PFSK-1 (cell line): ENCODE data around the gene FEM1B.

Experiments used
- FOXP2 ChIP-seq: optimal IDR thresholded peaks from 2 replicates; pipeline ENCODE3; 2011; ENCODE audit warnings: borderline replicate concordance, control low read depth, inconsistent platforms; ENCODE audit not compliant: insufficient read depth; ENCODE audit errors: extremely low read length, extremely low read depth
- POLR2AphosphoS5 ChIP-seq: IDR thresholded peaks from 2 replicates; pipeline ENCODE4 v1.6.1; 2012; ENCODE audit warnings: low read depth, mild to moderate bottlenecking, control low read depth, low read length, moderate library complexity
- SIN3A ChIP-seq: IDR thresholded peaks from 2 replicates; pipeline ENCODE4 v1.6.1; 2012; ENCODE audit warnings: mild to moderate bottlenecking, low read length, moderate library complexity, borderline replicate concordance; ENCODE audit not compliant: insufficient read depth
- TAF1 ChIP-seq: IDR thresholded peaks from 2 replicates; pipeline ENCODE4 v1.6.1; 2012; ENCODE audit warnings: low read length, control low read depth, borderline replicate concordance; ENCODE audit not compliant: insufficient read depth
- TF ChIP-seq, protein P1 (sequence below), 2 experiments: IDR thresholded peaks; 2 replicates each; pipeline versions ENCODE4 v1.6.1 to v1.8.0; 2011 to 2012; ENCODE audit warnings: low read depth in 2 of 2, low read length in 2 of 2, control low read depth in 1 of 2, inconsistent platforms in 1 of 2, mild to moderate bottlenecking in 1 of 2, moderate library complexity in 1 of 2; ENCODE audit not compliant: insufficient read depth in 1 of 2

FEM1B gene

DNA sequence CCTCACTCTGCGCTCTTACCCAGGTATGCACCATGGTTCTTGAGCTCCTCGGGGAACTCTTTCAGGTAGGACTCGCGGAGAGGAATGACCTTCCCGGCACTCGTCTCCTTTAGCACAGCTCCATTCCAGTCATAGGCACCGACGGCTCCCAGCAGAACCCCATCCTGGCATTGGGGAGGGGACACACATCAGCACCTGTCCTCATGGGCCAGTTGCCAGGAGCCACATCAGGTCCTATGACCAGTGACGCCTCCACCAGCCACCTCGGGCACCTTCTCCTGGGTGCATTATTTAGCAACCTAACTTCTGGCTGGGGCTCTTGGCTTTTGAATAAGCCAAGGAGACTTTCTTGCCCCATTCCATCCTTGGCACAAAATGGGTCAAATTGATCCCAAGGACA is 61.9 kb downstream of the FEM1B start:
- TF ChIP-seq SIN3A = no peak
- TF ChIP-seq TAF1 = no peak
- TF ChIP-seq, protein P1, sequence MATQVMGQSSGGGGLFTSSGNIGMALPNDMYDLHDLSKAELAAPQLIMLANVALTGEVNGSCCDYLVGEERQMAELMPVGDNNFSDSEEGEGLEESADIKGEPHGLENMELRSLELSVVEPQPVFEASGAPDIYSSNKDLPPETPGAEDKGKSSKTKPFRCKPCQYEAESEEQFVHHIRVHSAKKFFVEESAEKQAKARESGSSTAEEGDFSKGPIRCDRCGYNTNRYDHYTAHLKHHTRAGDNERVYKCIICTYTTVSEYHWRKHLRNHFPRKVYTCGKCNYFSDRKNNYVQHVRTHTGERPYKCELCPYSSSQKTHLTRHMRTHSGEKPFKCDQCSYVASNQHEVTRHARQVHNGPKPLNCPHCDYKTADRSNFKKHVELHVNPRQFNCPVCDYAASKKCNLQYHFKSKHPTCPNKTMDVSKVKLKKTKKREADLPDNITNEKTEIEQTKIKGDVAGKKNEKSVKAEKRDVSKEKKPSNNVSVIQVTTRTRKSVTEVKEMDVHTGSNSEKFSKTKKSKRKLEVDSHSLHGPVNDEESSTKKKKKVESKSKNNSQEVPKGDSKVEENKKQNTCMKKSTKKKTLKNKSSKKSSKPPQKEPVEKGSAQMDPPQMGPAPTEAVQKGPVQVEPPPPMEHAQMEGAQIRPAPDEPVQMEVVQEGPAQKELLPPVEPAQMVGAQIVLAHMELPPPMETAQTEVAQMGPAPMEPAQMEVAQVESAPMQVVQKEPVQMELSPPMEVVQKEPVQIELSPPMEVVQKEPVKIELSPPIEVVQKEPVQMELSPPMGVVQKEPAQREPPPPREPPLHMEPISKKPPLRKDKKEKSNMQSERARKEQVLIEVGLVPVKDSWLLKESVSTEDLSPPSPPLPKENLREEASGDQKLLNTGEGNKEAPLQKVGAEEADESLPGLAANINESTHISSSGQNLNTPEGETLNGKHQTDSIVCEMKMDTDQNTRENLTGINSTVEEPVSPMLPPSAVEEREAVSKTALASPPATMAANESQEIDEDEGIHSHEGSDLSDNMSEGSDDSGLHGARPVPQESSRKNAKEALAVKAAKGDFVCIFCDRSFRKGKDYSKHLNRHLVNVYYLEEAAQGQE (IDR thresholded peaks at IDR 0.05; ENCODE audit: insufficient read depth in 1 of 2, low read depth in 2 of 2, low read length in 2 of 2) = no peak
- TF ChIP-seq POLR2AphosphoS5 = no peak
- no peak for TF ChIP-seq FOXP2

DNA sequence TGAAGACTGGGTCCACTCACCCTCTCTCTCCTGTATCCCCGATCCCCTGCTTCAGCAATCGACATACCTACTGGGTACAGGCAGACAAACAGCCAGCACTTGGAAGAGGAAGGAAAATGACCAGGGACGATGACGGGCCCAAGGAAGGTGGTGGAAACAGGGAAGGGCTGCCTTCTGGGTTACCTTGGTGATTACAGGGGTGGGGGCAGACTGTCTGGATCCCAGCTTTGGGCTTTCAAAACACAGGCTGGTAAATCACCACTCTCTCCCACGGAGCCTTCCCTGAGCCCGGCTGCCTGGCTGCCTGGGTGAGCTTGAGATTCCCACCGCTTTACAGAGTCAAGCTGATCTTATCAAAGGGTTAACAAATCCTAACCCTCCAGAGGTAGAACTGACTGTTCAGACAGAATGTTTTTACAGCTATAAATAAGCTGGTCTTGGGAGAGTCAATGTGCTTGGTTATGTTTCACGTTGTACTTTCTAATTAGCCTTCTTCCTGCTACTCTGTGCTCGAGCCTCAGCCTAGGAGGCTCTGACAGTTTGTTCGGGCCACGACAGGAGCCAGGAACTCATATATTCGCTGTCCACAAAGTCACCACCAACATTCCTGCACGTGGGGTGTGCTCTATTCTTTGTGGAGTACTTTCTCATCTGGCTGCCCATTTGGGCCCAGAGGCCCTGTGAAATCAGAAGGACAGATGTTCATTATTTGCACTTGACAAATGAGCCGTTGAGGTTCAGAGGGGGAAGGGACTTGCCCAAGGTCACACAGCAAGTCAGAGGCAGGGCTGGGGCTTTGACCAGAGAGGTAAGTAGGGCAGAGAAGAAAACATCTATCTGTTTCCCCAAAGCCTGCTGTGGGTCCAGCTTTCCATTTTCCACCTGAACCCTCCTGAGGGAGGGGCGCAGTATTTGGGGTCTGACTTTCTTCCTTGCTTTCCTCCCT is 63.5 kb downstream of the FEM1B start:
- TF ChIP-seq TAF1 (no peak), FOXP2 (no peak)

DNA sequence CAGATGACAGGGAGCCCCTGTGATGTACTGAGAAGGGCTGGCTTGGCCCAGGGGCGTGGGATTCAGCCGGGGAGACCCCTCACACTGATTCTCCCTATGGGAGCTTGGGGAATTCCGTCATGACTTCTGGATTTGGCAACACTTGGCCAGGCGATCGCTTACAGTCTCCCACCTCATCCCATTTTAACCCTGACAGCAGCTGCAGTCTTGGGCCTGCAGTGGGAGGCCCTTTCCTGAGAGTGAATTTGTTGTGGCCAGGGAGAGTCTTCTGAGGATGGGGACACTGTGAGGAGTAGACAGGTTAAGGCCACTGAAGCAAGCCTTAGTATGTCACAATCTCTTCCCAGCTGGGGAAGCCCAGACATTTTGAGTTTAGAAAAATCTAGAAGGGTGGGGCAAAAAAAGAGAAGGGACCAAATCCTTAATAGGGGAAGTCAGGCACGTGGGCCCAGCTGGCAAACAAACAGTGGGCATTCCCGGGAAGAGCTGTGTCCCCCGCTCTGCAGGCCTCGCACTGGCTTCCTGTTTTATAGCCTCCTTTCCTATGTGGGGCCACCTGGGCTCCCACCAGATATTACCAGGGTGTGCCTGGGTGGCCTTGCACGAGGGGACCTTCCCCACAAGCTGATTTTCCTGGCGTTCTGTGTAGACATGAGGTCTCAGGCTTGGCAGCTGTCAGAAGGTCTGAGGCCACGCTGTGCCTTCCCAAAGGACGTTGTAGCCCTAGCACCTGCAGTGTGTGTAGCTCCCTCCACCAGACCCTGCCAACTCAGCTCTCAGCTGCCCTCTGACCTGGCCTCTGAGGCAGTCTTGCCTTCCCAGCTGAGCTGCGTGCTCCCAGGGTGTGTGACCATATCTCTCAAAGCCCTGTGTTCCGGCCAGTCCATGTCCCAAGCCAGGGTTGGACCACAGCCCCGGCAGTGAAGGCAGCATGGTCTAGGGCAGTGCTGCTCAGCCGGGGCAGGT is 64.5 kb downstream of the FEM1B start:
- TF ChIP-seq SIN3A = no peak
- no peak for TF ChIP-seq POLR2AphosphoS5
- no peak for TF ChIP-seq FOXP2
- TF ChIP-seq TAF1 = no peak
- TF ChIP-seq, protein P1 (IDR thresholded peaks at IDR 0.05; ENCODE audit: insufficient read depth in 1 of 2, low read depth in 2 of 2, low read length in 2 of 2) = no peak

DNA sequence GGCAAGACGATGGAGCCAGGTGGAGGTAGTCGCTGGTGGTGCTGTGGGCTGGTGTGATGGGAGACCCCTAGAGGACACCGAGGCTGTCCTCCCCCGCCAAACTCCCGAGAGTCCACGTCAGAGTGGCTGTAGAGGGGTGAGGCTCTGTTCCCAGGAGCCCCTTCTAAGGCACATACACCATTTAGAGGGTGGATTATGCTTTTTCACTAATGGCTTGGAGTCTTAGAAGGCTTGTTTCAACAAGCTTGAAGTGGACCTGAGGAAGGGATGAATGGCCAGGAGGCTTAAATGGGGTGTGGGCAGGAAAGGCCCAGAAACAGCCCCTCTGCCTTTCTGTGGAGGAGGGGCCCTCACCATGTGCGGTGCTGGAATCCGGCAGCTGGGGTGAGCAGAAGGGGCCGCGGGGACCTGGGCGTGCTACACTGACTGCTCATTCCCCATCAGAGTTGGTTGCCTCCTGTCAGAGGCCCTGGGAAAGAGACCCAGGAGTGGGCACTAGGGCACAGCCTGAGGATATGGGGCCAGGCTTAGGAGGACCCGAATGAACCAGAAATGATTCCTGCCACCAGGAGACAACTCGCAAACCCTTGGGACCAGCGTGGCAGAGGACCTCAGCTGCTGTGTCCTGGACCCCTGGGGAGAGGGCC is 66.2 kb downstream of the FEM1B start:
- TF ChIP-seq, protein P1 (IDR thresholded peaks at IDR 0.05; ENCODE audit: insufficient read depth in 1 of 2, low read depth in 2 of 2, low read length in 2 of 2) = no peak
- TF ChIP-seq TAF1 (no peak), SIN3A (no peak), POLR2AphosphoS5 (no peak), FOXP2 (no peak)

DNA sequence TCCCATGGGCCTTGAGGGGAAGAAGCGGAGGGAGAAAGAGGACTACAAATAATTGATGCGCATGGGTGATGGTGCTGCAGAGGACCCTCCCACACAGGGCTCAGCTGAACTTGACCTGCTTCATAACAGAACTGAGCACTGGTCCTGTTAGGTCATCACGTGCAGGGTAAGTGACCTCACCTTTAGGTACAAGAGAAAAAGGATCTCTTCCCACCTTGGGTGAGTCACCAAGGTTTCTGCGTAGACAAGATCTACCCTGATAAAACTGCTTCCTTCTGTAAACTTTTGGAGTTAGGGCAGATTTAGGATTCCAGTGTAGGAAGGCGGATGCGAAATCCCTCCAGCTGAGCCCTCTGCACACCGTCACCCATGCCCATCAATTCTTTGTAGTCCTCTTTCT is 67.1 kb downstream of the FEM1B start:
- TF ChIP-seq FOXP2 (no peak), TAF1 (no peak), POLR2AphosphoS5 (no peak), SIN3A (no peak)
- TF ChIP-seq, protein P1 (IDR thresholded peaks at IDR 0.05; ENCODE audit: insufficient read depth in 1 of 2, low read depth in 2 of 2, low read length in 2 of 2) = no peak
